SHP77 (cell line): ENCODE results near the gene XRCC4.

Experiments
- DNase-seq, 2 experiments: peaks; one replicate each; lab custom pipeline; 2025; lab: John Stamatoyannopoulos, UW

Gene XRCC4

GRCh38 chr5:83071286-83072051, 5.9 kb upstream of the XRCC4 start:
- DNase-seq = no peak

- DNase-seq = no peak
These were observed 4.4 kb upstream of the XRCC4 start for GRCh38 chr5:83072966-83073365.

DNA sequence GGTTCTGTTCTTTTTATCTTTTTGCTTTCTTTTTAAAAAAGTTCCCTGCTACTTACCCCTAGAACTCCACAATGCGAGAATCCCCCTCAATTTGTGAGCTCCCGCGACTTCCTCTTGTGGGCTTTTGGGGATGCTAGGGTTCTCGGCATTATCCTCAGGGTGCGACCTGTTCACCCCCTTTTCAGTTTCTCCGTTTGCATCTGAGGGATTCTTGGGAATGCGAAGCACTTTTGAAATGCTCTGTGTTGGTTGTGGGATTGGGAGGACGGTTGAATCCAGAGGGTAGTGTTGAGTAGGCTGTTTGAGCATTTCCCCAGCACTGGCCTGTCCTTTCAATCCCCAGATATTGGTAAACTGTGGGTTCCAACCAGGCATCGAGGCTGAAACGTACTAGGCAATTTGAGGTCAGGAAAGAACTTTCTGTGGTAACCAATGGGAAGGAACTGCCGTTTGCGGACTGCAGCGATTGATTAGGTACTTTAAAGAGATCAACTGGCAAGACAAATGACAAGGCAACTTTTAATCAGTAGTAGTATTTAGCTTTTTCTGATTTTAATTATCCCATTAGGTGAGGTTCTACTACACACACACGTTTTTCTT, 415 bp downstream of the XRCC4 start:
- DNase-seq = peak; percentile 40 to 51

DNA sequence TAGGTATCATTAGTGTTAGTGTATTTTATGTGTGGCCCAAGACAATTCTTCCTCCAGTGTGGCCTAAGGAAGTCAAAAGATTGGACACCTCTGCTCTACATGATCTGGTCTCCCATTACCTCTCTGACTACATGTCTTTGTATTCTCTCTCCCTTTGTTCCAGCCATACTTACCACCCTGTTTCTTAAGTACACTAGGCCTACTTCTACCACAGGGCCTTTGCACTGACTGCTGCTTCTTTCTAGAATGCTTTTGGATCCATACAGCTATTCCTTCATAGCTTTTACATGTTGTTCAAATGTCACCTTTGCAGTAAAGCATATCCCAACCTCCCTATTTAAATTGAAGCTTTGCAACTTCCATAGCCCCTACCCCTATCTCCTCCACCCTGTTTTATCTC, 5.4 kb downstream of the XRCC4 start:
- no peak for DNase-seq

DNA sequence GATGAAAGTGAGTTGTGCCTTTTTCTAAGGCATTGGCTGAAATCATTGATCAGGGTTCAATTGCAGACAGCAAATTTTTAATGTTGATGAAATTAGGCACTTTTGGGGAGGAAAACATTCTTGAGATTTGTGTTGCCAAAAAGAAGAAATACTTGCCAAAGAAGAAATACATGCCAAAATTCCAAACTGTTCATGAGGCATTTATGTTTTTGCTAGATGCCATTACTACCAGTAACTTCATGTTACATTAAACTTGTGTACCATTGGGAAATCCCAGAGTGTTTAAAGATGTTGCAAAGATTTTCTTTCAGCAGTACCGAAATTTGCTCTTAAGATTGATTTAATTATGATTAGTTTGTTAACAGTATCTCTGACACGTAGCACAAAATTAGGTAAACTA, 7.0 kb downstream of the XRCC4 start:
- no peak for DNase-seq

DNA sequence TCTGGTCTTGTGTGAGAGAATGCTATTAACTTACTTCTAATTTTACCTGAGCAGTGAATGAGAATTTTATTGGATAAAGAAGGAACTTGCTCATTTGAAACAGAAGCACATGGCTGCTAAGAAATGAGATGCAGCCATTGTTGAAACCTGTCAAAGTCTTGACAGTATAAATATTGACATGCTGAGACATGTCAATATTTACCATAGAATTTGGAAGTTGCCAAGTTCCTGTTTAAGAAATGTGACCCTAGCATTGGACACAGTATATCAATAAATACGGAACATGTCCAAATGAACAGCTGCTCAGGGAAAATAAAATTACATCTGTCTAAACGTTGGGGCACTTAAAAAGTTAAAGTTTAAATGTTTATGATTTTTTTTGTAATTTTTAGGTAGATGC, 7.8 kb downstream of the XRCC4 start:
- no peak for DNase-seq

- DNase-seq = no peak
These were observed 12.8 kb downstream of the XRCC4 start for GRCh38 chr5:83090169-83090568.

DNA sequence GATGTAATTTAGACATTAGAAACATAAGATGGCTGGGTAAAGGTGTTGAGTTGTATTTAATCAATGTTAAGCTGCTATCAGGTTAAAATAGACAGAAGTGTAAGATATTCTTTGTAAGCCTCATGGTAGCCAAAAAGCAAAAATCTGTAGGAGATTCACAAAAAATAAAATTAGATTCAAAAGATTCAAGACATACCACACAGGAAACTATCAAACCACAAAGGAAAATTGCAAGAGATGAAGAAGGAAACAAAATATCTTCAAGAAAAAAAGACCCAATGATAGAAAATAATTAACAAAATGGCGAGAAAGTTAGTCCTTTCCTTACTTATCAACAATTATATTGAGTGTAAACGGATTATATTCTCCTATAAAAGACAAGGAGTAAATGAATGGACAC, 15.3 kb downstream of the XRCC4 start:
- no peak for DNase-seq

GRCh38 chr5:83093692-83094091, 16.3 kb downstream of the XRCC4 start:
- DNase-seq = no peak

GRCh38 chr5:83095163-83095956, 18.0 kb downstream of the XRCC4 start:
- no peak for DNase-seq

DNA sequence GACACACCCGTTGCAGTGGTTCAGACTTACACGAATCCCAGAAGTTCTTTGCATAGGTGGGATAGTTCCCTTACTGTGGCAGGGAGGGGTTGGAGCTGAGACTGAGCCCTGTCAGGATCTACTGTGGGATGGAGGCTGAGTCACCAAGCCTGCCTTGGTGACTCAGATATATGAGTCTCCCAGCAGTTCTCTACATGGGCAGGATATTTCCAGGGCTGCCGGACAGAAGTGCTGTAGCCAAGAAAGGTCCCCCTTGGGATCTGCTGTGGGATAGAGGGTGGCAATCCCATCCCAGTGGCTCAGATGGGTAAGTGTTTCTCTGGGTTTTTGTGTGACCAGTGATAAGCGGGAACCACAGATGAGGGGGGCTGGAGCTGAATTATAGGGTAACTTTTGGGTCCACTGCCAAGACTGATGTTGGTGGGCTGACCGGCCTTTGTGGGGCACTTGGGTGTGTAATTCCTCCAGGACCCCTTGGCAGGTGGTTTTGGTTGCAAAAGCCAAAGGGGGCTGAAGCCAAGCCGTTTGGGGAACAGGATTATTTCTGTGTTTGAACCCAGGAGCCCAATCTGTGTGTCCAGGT, 18.7 kb downstream of the XRCC4 start:
- no peak for DNase-seq

DNA sequence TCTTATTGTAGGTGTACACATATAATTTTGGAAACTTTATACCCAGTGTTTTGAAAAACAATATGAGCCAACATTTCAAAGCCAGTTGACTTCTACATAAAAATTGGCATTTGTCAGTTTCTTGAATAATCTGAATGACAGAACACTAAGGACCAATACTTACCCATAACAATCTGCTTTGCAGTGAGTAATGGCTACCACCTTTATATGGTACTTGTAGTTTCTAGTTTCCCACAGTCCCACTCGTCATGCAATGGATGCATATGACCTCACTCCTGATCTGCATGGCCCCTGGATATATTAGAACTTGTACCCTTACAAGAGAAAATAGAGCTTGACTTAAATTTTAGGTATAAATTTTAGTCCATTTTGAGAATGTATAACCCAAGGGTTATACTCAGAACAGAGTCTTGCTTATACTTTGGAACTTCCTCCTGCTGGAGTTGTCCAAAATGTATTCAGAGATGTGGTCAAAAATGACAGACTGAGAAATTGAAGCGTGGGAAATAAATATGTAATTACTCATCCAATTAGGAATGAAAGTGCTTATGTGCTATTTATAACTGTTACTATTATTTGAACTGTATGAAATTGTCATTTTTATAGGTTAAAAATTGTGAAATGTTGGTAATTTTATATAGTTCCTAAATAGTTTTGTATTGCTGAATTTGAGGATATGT, 19.5 kb downstream of the XRCC4 start:
- no peak for DNase-seq

DNA sequence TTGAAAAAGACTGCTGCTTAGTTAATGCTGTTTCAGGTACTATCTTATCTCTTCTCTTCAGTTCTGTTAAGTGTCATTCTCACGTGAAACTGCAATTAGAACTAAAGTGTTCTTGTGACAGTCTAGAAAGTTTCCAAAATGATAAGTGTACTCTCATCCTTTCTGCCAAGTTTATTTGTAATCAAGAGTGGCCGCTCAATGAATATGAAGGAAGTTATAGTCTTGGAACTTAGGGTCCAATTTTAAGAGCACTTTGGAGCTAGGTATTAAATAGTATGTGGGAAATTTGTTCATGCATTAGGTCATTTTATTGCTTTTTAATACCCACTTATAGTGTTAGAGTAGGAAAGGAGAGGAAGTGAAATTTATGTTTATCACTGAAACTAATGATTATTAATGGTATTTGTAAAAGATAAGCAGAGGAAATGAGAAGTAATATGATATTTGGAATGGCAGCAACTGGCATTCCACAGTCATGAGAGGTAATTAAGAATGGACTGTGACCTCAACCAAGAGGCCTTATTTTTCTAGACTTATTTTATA, 20.4 kb downstream of the XRCC4 start:
- no peak for DNase-seq

GRCh38 chr5:83099001-83099400, 21.7 kb downstream of the XRCC4 start:
- DNase-seq = no peak

DNA sequence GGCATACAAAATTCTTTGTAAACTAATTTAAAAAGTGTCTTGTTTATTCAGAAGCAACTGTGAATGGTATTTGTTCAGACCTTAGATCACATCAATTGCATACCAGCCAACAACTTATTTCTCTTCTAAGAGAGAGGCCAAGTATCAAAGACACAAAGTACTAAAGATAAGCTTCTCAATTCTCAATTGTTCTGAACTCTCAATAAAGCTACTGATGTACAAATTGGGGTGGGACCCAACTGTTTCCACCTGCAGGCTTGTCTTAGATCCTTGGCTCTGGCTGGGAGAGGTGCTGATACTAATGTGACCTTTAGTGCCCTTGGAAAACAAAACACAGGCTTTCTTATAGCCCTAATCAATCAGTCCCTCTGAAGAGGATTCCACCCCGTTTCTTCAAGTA, 22.1 kb downstream of the XRCC4 start:
- DNase-seq = no peak

DNA sequence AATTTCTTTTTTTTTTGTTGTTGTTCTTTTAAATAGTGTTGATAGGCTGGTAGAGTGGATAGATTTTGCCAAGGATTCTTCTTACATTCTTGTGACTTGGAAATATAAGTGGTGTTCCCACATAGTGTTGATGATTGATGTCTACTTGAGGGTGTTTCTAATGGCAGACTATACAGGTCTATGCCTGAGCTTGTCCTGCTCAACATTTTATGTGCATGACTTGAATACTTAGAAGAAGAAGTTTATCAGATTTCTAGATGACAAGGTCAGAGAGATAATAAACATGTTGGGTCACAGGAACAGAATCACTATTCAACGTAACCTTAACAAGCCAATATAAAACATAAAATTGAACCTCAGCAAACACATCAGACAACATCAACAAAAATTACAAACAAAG, 24.2 kb downstream of the XRCC4 start:
- no peak for DNase-seq

DNA sequence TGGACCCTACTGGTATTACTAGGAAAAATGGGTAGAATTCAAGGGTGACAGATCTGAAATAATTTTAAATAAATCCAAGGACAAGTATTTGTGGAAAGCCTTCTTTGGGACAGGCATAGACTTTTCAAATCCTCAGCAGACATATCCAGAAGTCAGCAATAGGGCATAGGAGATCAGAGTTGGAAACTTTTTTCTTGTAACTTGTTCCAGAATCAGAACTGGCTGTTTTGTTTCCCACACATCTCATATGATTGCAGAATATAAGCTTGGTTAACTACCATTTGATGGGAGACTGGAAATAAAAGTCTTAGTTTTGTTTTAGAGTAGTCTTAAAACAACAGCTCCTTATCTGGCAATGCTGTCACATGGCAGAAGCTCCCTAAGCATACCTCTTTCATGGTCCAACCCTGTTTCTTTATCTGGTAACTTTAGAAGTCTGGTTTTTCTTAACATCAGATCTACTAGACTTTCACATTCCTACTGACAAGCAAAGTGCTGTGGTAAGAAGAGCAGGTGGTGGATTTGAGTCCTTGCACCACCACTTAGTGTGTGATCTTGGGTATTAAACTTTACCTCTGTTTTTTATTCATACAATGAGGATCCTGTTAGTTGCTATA, 25.1 kb downstream of the XRCC4 start:
- no peak for DNase-seq

GRCh38 chr5:83104021-83104420, 26.7 kb downstream of the XRCC4 start:
- no peak for DNase-seq

GRCh38 chr5:83107692-83108420, 30.5 kb downstream of the XRCC4 start:
- DNase-seq = no peak

DNA sequence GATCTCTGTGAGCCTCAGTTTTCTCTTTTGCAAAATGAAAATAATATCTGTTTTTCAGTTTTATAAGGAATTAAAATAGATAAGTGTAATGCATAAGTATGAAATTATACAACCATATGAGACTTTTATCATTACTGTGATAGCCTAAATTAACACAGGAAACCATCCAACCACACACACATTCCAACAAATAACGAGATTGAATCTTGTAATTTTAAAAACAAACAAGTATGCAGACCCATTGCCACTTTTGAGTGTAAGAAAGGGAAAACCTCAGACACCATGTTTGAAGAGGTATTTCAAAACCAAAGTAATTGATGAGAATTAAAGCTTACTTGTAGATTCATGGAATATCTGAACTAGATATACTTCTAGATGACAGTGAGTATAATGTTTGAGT, 32.0 kb downstream of the XRCC4 start:
- DNase-seq = no peak

DNA sequence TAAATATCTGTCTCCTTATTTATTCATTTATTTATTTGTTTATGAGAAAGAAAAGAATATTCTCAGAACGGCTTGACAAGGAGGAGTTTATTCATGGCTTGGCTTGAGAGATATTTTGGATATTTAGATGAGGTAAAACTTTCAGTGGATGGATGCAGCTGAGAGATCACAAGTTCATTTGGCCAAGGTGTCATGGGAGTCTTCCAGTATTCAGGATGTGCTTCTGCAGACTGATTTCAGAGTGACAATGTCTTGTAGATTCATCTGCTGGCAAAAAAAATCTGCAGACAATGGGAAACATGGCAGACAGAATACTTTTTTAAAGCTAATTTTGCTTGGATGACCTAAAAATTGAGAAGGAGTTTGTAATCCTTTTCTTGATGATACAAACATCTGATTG, 38.5 kb downstream of the XRCC4 start:
- no peak for DNase-seq
